Dendritic cell treated with granulocyte-macrophage colony-stimulating factor and Interleukin-4, amounts not matched to agents 40 ng/mL and 50 ng/mL, for 4 days (primary cell): ENCODE measurements around the gene TXNDC16.

Source experiments
- H3K27ac Mint-ChIP-seq: one replicate; pipeline ENCODE4 v1.8.0; 2022; ENCODE audit warnings: mild to moderate bottlenecking, mixed read lengths
- H3K27me3 Mint-ChIP-seq: one replicate; pipeline ENCODE4 v1.8.0; 2022; ENCODE audit warnings: mild to moderate bottlenecking, mixed read lengths
- H3K36me3 Mint-ChIP-seq: one replicate; pipeline ENCODE4 v1.8.0; 2022; ENCODE audit warnings: low read depth, mixed read lengths
- H3K4me1 Mint-ChIP-seq: one replicate; pipeline ENCODE4 v1.8.0; 2022; ENCODE audit warnings: low read depth, mixed read lengths
- H3K4me3 Mint-ChIP-seq: one replicate; pipeline ENCODE4 v1.8.0; 2022; ENCODE audit warnings: mild to moderate bottlenecking, moderate library complexity, mixed read lengths
- H3K9me3 Mint-ChIP-seq: one replicate; pipeline ENCODE4 v1.8.0; 2022; ENCODE audit warnings: mixed read lengths
- intact Hi-C: fragments of 100-400 bp; cut with micrococcal nuclease; formaldehyde crosslinking; loops from one replicate; pipeline ENCODE4 v1.15.0; 2022

Gene TXNDC16

GRCh38 chr14:52458721-52459085, 93.6 kb downstream of the TXNDC16 start:
- Mint-ChIP-seq H3K4me3 (no peak overlapping the region), H3K27me3 (no peaks in the 10 kb centered on the region), H3K4me1 (no peaks in the 10 kb centered on the region), H3K9me3 (no peaks in the 10 kb centered on the region), H3K27ac (no peak overlapping the region), H3K36me3 (peaks cover 30% of the 10 kb centered on the region)
- intact Hi-C loops: no loop called here

DNA sequence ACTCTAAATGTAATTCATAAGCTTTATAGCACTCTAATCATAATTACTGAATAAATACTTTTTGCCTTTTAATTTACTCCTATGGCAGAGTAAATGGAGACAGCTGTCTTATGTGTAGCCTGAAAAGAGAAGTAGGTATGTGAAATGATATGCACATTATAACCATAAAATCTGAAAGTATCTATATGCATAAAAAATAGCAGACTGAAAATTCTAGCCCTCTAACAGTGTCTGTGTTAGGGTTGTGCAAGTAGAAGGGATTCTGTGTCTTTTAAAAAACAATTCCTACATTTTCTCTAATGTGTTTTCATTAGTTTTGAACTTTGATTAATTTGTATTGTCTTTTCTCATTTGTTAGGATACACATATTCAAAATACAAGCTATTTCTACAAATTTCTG, 94.9 kb downstream of the TXNDC16 start:
- intact Hi-C loops: no loop called here
- Mint-ChIP-seq H3K4me1 (no peaks in the 10 kb centered on the region), H3K9me3 (no peaks in the 10 kb centered on the region), H3K27ac (no peak overlapping the region), H3K4me3 (no peak overlapping the region), H3K36me3 (peaks cover 29% of the 10 kb centered on the region), H3K27me3 (no peaks in the 10 kb centered on the region)

- Mint-ChIP-seq H3K27me3 (no peaks in the 10 kb centered on the region), H3K4me3 (no peak overlapping the region), H3K27ac (no peak overlapping the region), H3K4me1 (no peaks in the 10 kb centered on the region), H3K9me3 (no peaks in the 10 kb centered on the region), H3K36me3 (peaks cover 21% of the 10 kb centered on the region)
- intact Hi-C loops: no loop called here
Observed at GRCh38 chr14:52455291-52456088, 96.8 kb downstream of the TXNDC16 start.

DNA sequence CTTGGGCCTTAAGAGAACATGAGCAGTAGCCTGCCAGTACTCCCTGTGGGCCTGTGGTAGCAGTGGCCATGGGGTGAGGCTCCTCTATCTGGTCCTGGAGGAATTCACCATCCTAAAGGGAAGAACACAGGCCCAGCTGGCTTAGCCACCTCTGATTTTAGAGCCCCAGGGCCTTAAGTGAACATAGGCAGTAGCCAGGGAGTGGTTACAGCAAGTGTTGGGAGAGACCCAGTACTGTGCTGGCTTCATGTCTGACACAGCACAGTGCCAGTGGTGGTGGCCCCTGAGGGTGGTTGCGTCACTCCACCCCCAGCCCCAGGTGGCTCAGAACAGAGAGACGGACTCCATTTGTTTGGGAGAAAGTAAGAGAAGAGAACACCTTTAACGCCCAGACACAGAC, 105.1 kb downstream of the TXNDC16 start:
- Mint-ChIP-seq H3K4me1 (peaks cover 5% of the 10 kb centered on the region), H3K9me3 (peaks cover 19% of the 10 kb centered on the region), H3K27ac (no peak overlapping the region), H3K4me3 (no peak overlapping the region), H3K36me3 (peaks cover 25% of the 10 kb centered on the region), H3K27me3 (no peaks in the 10 kb centered on the region)
- intact Hi-C loops: no loop called here

GRCh38 chr14:52446355-52446754, 106.0 kb downstream of the TXNDC16 start:
- intact Hi-C loops: no loop called here
- Mint-ChIP-seq H3K27ac (no peak overlapping the region), H3K4me1 (peaks cover 6% of the 10 kb centered on the region), H3K4me3 (no peak overlapping the region), H3K27me3 (no peaks in the 10 kb centered on the region), H3K36me3 (peaks cover 25% of the 10 kb centered on the region), H3K9me3 (peaks cover 19% of the 10 kb centered on the region)

GRCh38 chr14:52443506-52443905, 108.8 kb downstream of the TXNDC16 start:
- no peak overlapping the region for H3K4me3 Mint-ChIP-seq
- intact Hi-C loops: no loop called here
- no peak overlapping the region for H3K27ac Mint-ChIP-seq
- H3K27me3 Mint-ChIP-seq: no peaks in the 10 kb centered on the region
- peaks cover 17% of the 10 kb centered on the region for H3K36me3 Mint-ChIP-seq
- H3K9me3 Mint-ChIP-seq: no peaks in the 10 kb centered on the region
- peaks cover 6% of the 10 kb centered on the region for H3K4me1 Mint-ChIP-seq

DNA sequence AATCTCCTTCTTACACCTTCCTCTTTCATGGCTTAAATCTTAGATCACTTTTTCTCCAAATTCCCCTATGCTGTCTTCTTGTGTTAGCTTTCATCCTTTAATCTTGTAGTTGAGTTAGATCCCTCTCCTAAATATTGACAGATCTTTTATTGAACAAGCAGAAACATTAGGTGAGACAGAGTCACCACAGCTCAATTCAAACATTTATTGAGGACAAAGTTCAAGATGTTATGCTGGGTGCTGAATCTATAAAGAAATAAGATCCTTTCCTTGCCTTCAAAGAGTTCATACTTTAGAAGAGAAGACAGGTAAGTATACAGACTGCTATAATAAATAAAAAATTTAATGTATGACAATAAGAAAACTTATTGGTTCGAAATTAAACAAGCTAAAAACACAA, 109.7 kb downstream of the TXNDC16 start:
- Mint-ChIP-seq H3K4me3 (no peak overlapping the region), H3K9me3 (no peaks in the 10 kb centered on the region), H3K27me3 (no peaks in the 10 kb centered on the region), H3K4me1 (peaks cover 6% of the 10 kb centered on the region), H3K27ac (no peak overlapping the region), H3K36me3 (peaks cover 18% of the 10 kb centered on the region)
- intact Hi-C loops: no loop called here

DNA sequence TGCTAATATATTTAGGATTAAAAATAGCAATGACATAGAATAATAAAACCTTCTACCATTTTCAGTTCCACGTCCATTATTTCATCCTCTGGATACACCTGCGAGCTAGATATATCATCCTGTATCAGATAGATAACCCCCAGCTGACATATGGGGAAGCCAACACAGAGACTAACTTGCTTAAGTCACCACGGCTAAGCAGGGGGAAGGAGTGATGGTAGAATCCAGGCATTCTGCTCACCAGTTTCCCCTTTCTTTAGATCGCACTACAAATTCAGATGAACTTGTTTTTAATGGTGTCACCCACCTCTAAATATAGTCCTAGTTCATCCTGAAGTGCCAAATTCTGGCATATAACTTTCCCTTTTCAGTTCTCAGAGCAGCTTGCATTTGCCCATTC, 110.1 kb downstream of the TXNDC16 start:
- Mint-ChIP-seq H3K4me3 (no peak overlapping the region), H3K36me3 (peaks cover 17% of the 10 kb centered on the region), H3K4me1 (peaks cover 6% of the 10 kb centered on the region), H3K27ac (no peak overlapping the region), H3K27me3 (no peaks in the 10 kb centered on the region), H3K9me3 (no peaks in the 10 kb centered on the region)
- intact Hi-C loops: no loop called here

GRCh38 chr14:52439476-52439875, 112.8 kb downstream of the TXNDC16 start:
- intact Hi-C loops: no loop called here
- Mint-ChIP-seq H3K27ac (no peak overlapping the region), H3K4me3 (no peak overlapping the region), H3K27me3 (no peaks in the 10 kb centered on the region), H3K9me3 (no peaks in the 10 kb centered on the region), H3K36me3 (peaks cover 11% of the 10 kb centered on the region), H3K4me1 (peaks cover 6% of the 10 kb centered on the region)

GRCh38 chr14:52434955-52435354, 117.3 kb downstream of the TXNDC16 start:
- intact Hi-C loops: no loop called here
- H3K9me3 Mint-ChIP-seq: no peaks in the 10 kb centered on the region
- no peaks in the 10 kb centered on the region for H3K4me1 Mint-ChIP-seq
- H3K27me3 Mint-ChIP-seq: no peaks in the 10 kb centered on the region
- H3K27ac Mint-ChIP-seq: no peak overlapping the region
- peaks cover 5% of the 10 kb centered on the region for H3K36me3 Mint-ChIP-seq
- H3K4me3 Mint-ChIP-seq: no peak overlapping the region

- Mint-ChIP-seq H3K9me3 (no peaks in the 10 kb centered on the region), H3K4me1 (peaks cover 10% of the 10 kb centered on the region), H3K27me3 (peaks cover 2% of the 10 kb centered on the region), H3K36me3 (no peaks in the 10 kb centered on the region), H3K4me3 (no peak overlapping the region), H3K27ac (no peak overlapping the region)
- intact Hi-C loops: no loop called here
Observed at GRCh38 chr14:52430474-52430873, 121.8 kb downstream of the TXNDC16 start.

GRCh38 chr14:52429451-52429850, 122.9 kb downstream of the TXNDC16 start:
- intact Hi-C loops: no loop called here
- Mint-ChIP-seq H3K27me3 (peaks cover 3% of the 10 kb centered on the region), H3K4me3 (no peak overlapping the region), H3K36me3 (no peaks in the 10 kb centered on the region), H3K27ac (no peak overlapping the region), H3K9me3 (no peaks in the 10 kb centered on the region), H3K4me1 (peaks cover 10% of the 10 kb centered on the region)

DNA sequence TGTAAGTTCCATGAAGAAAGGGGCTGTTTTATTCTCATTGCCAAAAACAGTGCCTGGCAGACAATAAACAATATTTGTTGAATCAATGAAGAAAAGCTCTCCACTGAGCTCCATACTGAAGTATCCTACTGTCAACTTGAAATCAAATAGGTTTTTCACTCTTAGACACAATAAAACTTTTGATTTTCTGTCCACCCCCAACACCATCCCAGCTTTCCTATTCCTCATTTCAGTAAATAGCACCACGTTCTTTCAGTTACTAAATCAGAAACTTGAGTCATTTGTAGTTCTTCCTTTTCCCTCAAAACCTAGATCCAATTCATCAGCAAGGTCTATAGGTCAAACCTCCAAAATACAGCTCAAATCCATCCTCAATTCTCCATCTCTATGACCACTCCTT, 124.8 kb downstream of the TXNDC16 start:
- Mint-ChIP-seq H3K4me1 (peaks cover 10% of the 10 kb centered on the region), H3K9me3 (no peaks in the 10 kb centered on the region), H3K27ac (no peak overlapping the region), H3K27me3 (peaks cover 7% of the 10 kb centered on the region), H3K4me3 (no peak overlapping the region), H3K36me3 (no peaks in the 10 kb centered on the region)
- intact Hi-C loops: no loop called here

GRCh38 chr14:52422650-52423356, 129.5 kb downstream of the TXNDC16 start:
- Mint-ChIP-seq H3K27ac (no peak overlapping the region), H3K4me1 (peaks cover 7% of the 10 kb centered on the region), H3K9me3 (no peaks in the 10 kb centered on the region), H3K27me3 (peaks cover 25% of the 10 kb centered on the region), H3K4me3 (no peak overlapping the region), H3K36me3 (no peaks in the 10 kb centered on the region)
- intact Hi-C loops: no loop called here
